Progenitor cell of endocrine pancreas (in vitro differentiated cells): ENCODE measurements around the gene ADAMTS14. TPM values are rescaled to one million over a fixed set of nuclear protein-coding genes. Genes with fewer than 3 reads are reported as not detected.

ENCODE experiments used
- DNase-seq: peaks from one replicate; pipeline ENCODE4 v3.0.0; 2021; ENCODE audit warnings: low spot score; ENCODE audit not compliant: unreplicated experiment
- H3K27ac Mint-ChIP-seq: 2 replicates; pipeline ENCODE4 v1.8.0; 2021; ENCODE audit warnings: mild to moderate bottlenecking, moderate library complexity, mixed read lengths
- H3K27me3 Mint-ChIP-seq: 2 replicates; pipeline ENCODE4 v1.8.0; 2021; ENCODE audit warnings: mixed read lengths
- H3K36me3 Mint-ChIP-seq: 2 replicates; pipeline ENCODE4 v1.8.0; 2022; ENCODE audit warnings: mixed read lengths; ENCODE audit not compliant: insufficient read depth
- H3K4me1 Mint-ChIP-seq: 2 replicates; pipeline ENCODE4 v1.8.0; 2021; ENCODE audit warnings: low read depth, mixed read lengths
- H3K4me3 Mint-ChIP-seq: 2 replicates; pipeline ENCODE4 v1.8.0; 2021; ENCODE audit warnings: low read depth, mild to moderate bottlenecking, moderate library complexity, mixed read lengths
- H3K9me3 Mint-ChIP-seq: 2 replicates; pipeline ENCODE4 v1.8.0; 2021; ENCODE audit warnings: low read depth, mixed read lengths
- total RNA-seq: library from RNA; stranded (reverse); gene quantifications from 2 replicates; pipeline ENCODE4 v1.2.1, GENCODE V29; 2021
- TF ChIP-seq, protein P1 (sequence below): fragments of 200-600 bp; sonication (generic); IDR thresholded peaks from one replicate; pipeline ENCODE4 v1.5.0; 2021; ENCODE audit warnings: antibody characterized with exemption, mild to moderate bottlenecking; ENCODE audit not compliant: unreplicated experiment

The ADAMTS14 gene
- total RNA-seq, 1 donor from 2014 or later: 0.05 TPM

- H3K4me1 Mint-ChIP-seq: no peaks in the 10 kb centered on the region
- no peaks in the 10 kb centered on the region for H3K9me3 Mint-ChIP-seq
- TF ChIP-seq, protein P1, sequence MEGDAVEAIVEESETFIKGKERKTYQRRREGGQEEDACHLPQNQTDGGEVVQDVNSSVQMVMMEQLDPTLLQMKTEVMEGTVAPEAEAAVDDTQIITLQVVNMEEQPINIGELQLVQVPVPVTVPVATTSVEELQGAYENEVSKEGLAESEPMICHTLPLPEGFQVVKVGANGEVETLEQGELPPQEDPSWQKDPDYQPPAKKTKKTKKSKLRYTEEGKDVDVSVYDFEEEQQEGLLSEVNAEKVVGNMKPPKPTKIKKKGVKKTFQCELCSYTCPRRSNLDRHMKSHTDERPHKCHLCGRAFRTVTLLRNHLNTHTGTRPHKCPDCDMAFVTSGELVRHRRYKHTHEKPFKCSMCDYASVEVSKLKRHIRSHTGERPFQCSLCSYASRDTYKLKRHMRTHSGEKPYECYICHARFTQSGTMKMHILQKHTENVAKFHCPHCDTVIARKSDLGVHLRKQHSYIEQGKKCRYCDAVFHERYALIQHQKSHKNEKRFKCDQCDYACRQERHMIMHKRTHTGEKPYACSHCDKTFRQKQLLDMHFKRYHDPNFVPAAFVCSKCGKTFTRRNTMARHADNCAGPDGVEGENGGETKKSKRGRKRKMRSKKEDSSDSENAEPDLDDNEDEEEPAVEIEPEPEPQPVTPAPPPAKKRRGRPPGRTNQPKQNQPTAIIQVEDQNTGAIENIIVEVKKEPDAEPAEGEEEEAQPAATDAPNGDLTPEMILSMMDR: no peak
- no peak overlapping the region for H3K4me3 Mint-ChIP-seq
- no peaks in the 10 kb centered on the region for H3K36me3 Mint-ChIP-seq
- no peak overlapping the region for H3K27ac Mint-ChIP-seq
- H3K27me3 Mint-ChIP-seq: peaks cover 3% of the 10 kb centered on the region
- no peak for DNase-seq
Observed at GRCh38 chr10:70804421-70804808, 132.1 kb downstream of the ADAMTS14 start.

- no peak for DNase-seq
- H3K4me1 Mint-ChIP-seq: no peaks in the 10 kb centered on the region
- no peak overlapping the region for H3K27ac Mint-ChIP-seq
- H3K27me3 Mint-ChIP-seq: no peaks in the 10 kb centered on the region
- H3K9me3 Mint-ChIP-seq: no peaks in the 10 kb centered on the region
- H3K4me3 Mint-ChIP-seq: no peak overlapping the region
- TF ChIP-seq, protein P1: no peak
- H3K36me3 Mint-ChIP-seq: no peaks in the 10 kb centered on the region
Observed at GRCh38 chr10:70805619-70806215, 133.4 kb downstream of the ADAMTS14 start.

- H3K27me3 Mint-ChIP-seq: no peaks in the 10 kb centered on the region
- H3K36me3 Mint-ChIP-seq: no peaks in the 10 kb centered on the region
- TF ChIP-seq, protein P1: no peak
- H3K4me1 Mint-ChIP-seq: no peaks in the 10 kb centered on the region
- H3K4me3 Mint-ChIP-seq: no peak overlapping the region
- DNase-seq: no peak
- no peak overlapping the region for H3K27ac Mint-ChIP-seq
- no peaks in the 10 kb centered on the region for H3K9me3 Mint-ChIP-seq
Observed at GRCh38 chr10:70806841-70807240, 134.5 kb downstream of the ADAMTS14 start.

- Mint-ChIP-seq H3K4me3 (no peak overlapping the region), H3K36me3 (no peaks in the 10 kb centered on the region), H3K27me3 (peaks cover 2% of the 10 kb centered on the region), H3K27ac (no peak overlapping the region), H3K4me1 (no peaks in the 10 kb centered on the region), H3K9me3 (no peaks in the 10 kb centered on the region)
- DNase-seq: no peak
- TF ChIP-seq, protein P1: no peak
Observed at GRCh38 chr10:70807556-70807955, 135.2 kb downstream of the ADAMTS14 start.

- TF ChIP-seq, protein P1: no peak
- Mint-ChIP-seq H3K9me3 (no peaks in the 10 kb centered on the region), H3K36me3 (no peaks in the 10 kb centered on the region), H3K27ac (no peak overlapping the region), H3K4me1 (no peaks in the 10 kb centered on the region), H3K27me3 (peaks cover 2% of the 10 kb centered on the region), H3K4me3 (no peak overlapping the region)
- DNase-seq: no peak
Observed at GRCh38 chr10:70809011-70809611, 136.8 kb downstream of the ADAMTS14 start.
